Neutrophil (primary cell): ENCODE data around the gene ZDHHC15.
"Not testable (repeated sequence)": the region's sequence is repeated elsewhere in the genome, so short reads cannot be mapped to it uniquely, and the experiment has no call there.

Source experiments
- H3K27ac ChIP-seq: fragments of 200-600 bp; sonication (generic); 2 replicates; pipeline ENCODE4 v1.5.1; 2016; ENCODE audit warnings: mild to moderate bottlenecking, moderate library complexity
- H3K27me3 ChIP-seq: fragments of 200-600 bp; sonication (generic); 2 replicates; pipeline ENCODE4 v1.6.0; 2016; ENCODE audit warnings: mild to moderate bottlenecking
- H3K36me3 ChIP-seq: fragments of 200-600 bp; sonication (generic); 2 replicates; pipeline ENCODE4 v1.5.1; 2017
- H3K4me1 ChIP-seq, 2 experiments: fragments of 200-600 bp in 1 of 2; sonication (generic) in 1 of 2; 1 replicate in 1 of 2; 2 replicates in 1 of 2; pipeline versions ENCODE4 v1.5.1 to v1.6.1; 2013 to 2016; ENCODE audit warnings: low read depth in 1 of 2, low read length in 1 of 2, mild to moderate bottlenecking in 1 of 2, moderate library complexity in 1 of 2; ENCODE audit not compliant: control insufficient read depth in 1 of 2, insufficient read depth in 1 of 2
- H3K4me3 ChIP-seq, 2 experiments: fragments of 200-600 bp in 1 of 2; sonication (generic) in 1 of 2; 1 replicate in 1 of 2; 2 replicates in 1 of 2; pipeline ENCODE4 v1.5.1; 2013 to 2016; ENCODE audit warnings: low read depth in 1 of 2, low read length in 1 of 2, mild to moderate bottlenecking in 1 of 2, moderate library complexity in 1 of 2
- H3K9me3 ChIP-seq: fragments of 200-600 bp; sonication (generic); 2 replicates; pipeline ENCODE4 v1.5.1; 2016
- CTCF ChIP-seq: fragments of 200-600 bp; sonication (generic); IDR thresholded peaks from 2 replicates; pipeline ENCODE4 v1.5.1; 2016; ENCODE audit warnings: antibody characterized with exemption

Gene ZDHHC15

DNA sequence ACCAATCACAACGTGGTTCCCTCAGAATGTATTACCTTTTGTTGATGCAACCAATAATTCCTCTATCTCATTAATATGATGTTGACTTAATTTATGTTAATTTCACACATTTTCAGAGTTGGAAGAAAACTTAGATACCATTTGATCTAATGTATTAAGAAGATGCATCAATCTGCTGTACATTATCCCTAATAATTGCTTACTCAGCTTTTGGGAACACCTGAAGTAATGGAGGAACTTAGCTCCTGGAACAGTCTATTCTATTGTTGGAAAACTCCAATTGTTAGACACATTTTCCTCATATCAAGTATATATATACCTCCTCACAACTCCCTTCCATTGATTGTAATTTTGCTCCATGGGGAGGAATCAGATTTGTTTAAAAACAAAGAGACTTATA, 38.9 kb downstream of the ZDHHC15 start:
- H3K36me3 ChIP-seq = no peaks in the 10 kb centered on the region
- no peak for TF ChIP-seq CTCF
- H3K9me3 ChIP-seq = no peaks in the 10 kb centered on the region
- H3K4me3 ChIP-seq = no peak overlapping the region
- H3K27me3 ChIP-seq = no peaks in the 10 kb centered on the region
- no peak overlapping the region for H3K27ac ChIP-seq
- H3K4me1 ChIP-seq = no peaks in the 10 kb centered on the region

DNA sequence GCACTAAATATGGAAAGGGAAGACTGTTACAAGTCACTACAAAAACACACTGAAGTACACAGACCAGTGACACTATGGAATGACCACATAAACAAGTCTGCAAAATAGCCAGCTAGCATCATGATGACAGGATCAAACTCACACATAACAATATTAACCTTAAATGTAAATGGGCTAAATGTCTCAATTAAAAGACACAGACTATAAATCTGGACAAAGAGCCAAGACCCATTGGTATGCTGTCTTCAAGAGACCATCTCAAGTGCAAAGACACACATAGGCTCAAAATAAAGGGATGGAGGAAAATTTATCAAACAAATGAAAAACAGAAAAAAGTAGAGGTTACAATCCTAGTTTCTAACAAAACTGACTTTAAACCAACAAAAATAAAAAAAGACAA, 61.1 kb downstream of the ZDHHC15 start:
- H3K4me3 ChIP-seq, H3K4me1 ChIP-seq, H3K27me3 ChIP-seq, H3K36me3 ChIP-seq, H3K27ac ChIP-seq, H3K9me3 ChIP-seq: not testable (repeated sequence)

GRCh38 chrX:75421688-75422230, 101.1 kb downstream of the ZDHHC15 start:
- Histone ChIP-seq H3K9me3 (no peaks in the 10 kb centered on the region), H3K27ac (no peak overlapping the region), H3K36me3 (no peaks in the 10 kb centered on the region), H3K27me3 (no peaks in the 10 kb centered on the region), H3K4me3 (no peak overlapping the region), H3K4me1 (no peaks in the 10 kb centered on the region)
- no peak for TF ChIP-seq CTCF

- not testable (repeated sequence) for H3K27ac ChIP-seq, H3K4me3 ChIP-seq, H3K4me1 ChIP-seq, H3K27me3 ChIP-seq, H3K36me3 ChIP-seq, H3K9me3 ChIP-seq
Measured at GRCh38 chrX:75407153-75407552, 115.7 kb downstream of the ZDHHC15 start.

DNA sequence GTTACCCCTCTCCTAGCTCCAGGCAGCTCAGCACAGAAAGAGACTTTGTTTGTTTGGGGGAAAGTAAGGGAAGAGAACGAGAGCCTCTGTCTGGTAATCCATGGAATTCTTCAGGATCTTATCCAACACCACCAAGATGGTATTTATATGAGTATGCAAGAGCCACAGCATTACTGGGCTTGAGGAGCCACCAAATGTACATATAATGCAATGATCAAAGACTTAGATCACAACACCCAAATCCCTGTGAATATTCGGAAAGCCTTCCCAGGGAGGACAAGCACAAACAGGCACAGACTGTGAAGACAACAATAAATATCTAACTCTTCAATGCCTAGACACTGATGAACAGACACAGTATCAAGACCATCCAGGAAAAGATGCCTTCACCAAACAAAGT, 132.4 kb downstream of the ZDHHC15 start:
- Histone ChIP-seq H3K27ac (no peak overlapping the region), H3K27me3 (no peaks in the 10 kb centered on the region), H3K36me3 (no peaks in the 10 kb centered on the region), H3K9me3 (no peaks in the 10 kb centered on the region), H3K4me3 (no peak overlapping the region), H3K4me1 (no peaks in the 10 kb centered on the region)
- no peak for TF ChIP-seq CTCF

- Histone ChIP-seq H3K4me1 (no peaks in the 10 kb centered on the region), H3K9me3 (no peaks in the 10 kb centered on the region), H3K27me3 (no peaks in the 10 kb centered on the region), H3K4me3 (no peak overlapping the region), H3K36me3 (no peaks in the 10 kb centered on the region), H3K27ac (no peak overlapping the region)
- TF ChIP-seq CTCF = no peak
Measured at GRCh38 chrX:75369721-75370120, 153.1 kb downstream of the ZDHHC15 start.

GRCh38 chrX:75366861-75367260, 156.0 kb downstream of the ZDHHC15 start:
- no peaks in the 10 kb centered on the region for H3K4me1 ChIP-seq
- H3K36me3 ChIP-seq = no peaks in the 10 kb centered on the region
- no peak overlapping the region for H3K27ac ChIP-seq
- no peaks in the 10 kb centered on the region for H3K9me3 ChIP-seq
- no peak overlapping the region for H3K4me3 ChIP-seq
- H3K27me3 ChIP-seq = no peaks in the 10 kb centered on the region
- no peak for TF ChIP-seq CTCF
